ENCODE results near the gene FAM184B. TPM values are rescaled to one million over a fixed set of nuclear protein-coding genes. Genes with fewer than 3 reads are reported as not detected.

FAM184B gene
- total RNA-seq, 1 experiment from 2014 or later: 0.17 TPM

DNA sequence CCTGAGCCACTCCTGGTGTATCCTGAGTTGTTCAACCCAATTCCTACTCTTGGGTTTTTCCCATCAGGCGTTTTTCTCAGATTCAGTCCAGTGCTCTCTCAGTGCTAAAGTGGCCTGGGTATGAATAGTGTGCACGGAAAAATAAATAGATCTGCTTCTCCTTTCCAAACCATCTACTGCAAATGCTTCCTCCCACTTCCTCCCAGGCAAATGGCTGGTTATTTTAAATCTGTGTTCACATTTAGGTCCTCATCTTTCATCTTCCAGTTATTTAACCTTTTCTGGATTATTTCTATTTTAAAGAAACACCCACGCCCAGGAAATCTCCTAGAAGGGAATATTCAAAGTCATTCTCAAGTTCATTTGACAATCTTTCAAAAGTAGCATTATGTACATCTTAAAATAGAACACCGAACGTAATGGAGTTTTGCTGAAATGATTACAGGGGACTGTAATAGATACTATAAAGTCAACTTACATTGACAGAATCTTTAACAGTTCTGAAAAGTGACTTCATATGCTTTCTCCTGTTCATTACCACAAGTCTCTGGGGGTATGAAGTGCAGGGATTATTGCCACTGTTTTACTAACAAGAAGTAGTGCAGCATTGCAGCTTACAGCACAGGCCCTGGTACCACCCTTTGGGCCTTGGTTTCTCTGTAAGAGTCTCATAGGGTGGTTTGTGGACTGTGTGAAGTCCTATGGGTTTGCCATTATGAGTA is 100.7 kb downstream of the FAM184B start (continued):
- TF ChIP-seq, protein P1, sequence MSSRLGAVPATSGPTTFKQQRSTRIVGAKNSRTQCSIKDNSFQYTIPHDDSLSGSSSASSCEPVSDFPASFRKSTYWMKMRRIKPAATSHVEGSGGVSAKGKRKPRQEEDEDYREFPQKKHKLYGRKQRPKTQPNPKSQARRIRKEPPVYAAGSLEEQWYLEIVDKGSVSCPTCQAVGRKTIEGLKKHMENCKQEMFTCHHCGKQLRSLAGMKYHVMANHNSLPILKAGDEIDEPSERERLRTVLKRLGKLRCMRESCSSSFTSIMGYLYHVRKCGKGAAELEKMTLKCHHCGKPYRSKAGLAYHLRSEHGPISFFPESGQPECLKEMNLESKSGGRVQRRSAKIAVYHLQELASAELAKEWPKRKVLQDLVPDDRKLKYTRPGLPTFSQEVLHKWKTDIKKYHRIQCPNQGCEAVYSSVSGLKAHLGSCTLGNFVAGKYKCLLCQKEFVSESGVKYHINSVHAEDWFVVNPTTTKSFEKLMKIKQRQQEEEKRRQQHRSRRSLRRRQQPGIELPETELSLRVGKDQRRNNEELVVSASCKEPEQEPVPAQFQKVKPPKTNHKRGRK (CRISPR knock-in tag; IDR thresholded peaks at IDR 0.05; ENCODE audit: borderline replicate concordance): no peak
- TF ChIP-seq MXD4 (CRISPR knock-in tag; IDR thresholded peaks at IDR 0.05; ENCODE audit: borderline replicate concordance) (no peak), NFATC4 (CRISPR knock-in tag; IDR thresholded peaks at IDR 0.05) (no peak), ATF1 (CRISPR knock-in tag; IDR thresholded peaks at IDR 0.05) (no peak), GRHL2 (CRISPR knock-in tag; IDR thresholded peaks at IDR 0.05; ENCODE audit: insufficient replicate concordance, severe bottlenecking) (no peak), ZBTB43 (CRISPR knock-in tag; IDR thresholded peaks at IDR 0.05) (no peak), FOXP1 (CRISPR knock-in tag; IDR thresholded peaks at IDR 0.05; ENCODE audit: borderline replicate concordance) (no peak), PRRX2 (CRISPR knock-in tag; IDR thresholded peaks at IDR 0.05) (no peak), ZNF671 (CRISPR knock-in tag; IDR thresholded peaks at IDR 0.05) (no peak)
- TF ChIP-seq, protein P2, sequence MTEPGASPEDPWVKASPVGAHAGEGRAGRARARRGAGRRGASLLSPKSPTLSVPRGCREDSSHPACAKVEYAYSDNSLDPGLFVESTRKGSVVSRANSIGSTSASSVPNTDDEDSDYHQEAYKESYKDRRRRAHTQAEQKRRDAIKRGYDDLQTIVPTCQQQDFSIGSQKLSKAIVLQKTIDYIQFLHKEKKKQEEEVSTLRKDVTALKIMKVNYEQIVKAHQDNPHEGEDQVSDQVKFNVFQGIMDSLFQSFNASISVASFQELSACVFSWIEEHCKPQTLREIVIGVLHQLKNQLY (CRISPR knock-in tag; IDR thresholded peaks at IDR 0.05): no peak

GRCh38 chr4:17670423-17670822 is 111.0 kb downstream of the FAM184B start:
- TF ChIP-seq ZBTB21 (CRISPR knock-in tag; IDR thresholded peaks at IDR 0.05; ENCODE audit: borderline replicate concordance) (no peak), NR2C2 (CRISPR knock-in tag; IDR thresholded peaks at IDR 0.05) (no peak), SMAD4 (CRISPR knock-in tag; IDR thresholded peaks at IDR 0.05) (no peak)
- TF ChIP-seq, protein P2 (CRISPR knock-in tag; IDR thresholded peaks at IDR 0.05): no peak
- ChIA-PET POLR2A (no interaction called here), CTCF (interaction anchor here (1.0 kb wide), 1 partner anchor 33 kb away, joined by 3 read pairs; no protein-coding TSS in a partner anchor)
- Mint-ChIP-seq H3K27me3 (ENCODE audit: low read depth) (peaks cover 14% of the 10 kb centered on the region), H3K36me3 (peaks cover 5% of the 10 kb centered on the region; the same call in 1 of the 2 replicates), H3K4me3 (no peak overlapping the region), H3K4me1 (peaks cover 5% of the 10 kb centered on the region; the same call in 1 of the 2 replicates), H3K9me3 (peaks cover 29% of the 10 kb centered on the region), H3K27ac (no peak overlapping the region)
- ATAC-seq: no peak
- no peak for DNase-seq (ENCODE audit: low spot score)

DNA sequence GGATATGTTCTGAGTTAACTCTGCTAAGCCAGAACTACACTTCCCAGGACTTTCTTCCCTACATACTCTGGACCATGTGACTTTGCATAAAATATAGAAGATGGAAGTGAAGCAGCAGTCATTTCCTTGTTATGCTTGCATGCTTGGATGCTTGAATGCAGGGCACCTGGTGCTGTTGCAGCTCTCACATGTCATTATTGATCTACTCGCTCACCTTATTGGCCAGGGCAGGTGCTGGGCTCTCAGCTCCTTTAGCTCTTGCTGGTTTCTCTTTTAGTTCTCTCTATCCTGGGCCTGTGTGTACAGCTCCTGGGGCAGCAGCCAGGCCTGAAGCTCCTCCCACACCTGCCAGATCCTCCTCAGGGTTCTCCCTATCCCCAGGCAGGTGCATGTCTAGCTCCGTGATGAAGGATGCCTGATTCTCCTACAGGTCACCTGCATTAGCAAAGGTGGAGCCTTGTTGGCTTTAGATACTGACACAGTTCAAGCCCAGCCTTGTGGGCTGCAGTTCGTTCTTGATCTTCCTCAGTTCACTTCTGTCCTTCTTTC is 113.7 kb downstream of the FAM184B start:
- Mint-ChIP-seq H3K4me3 (no peak overlapping the region), H3K4me1 (peaks cover 5% of the 10 kb centered on the region; the same call in 1 of the 2 replicates), H3K27me3 (ENCODE audit: low read depth) (peaks cover 9% of the 10 kb centered on the region), H3K9me3 (peaks cover 20% of the 10 kb centered on the region), H3K27ac (no peak overlapping the region), H3K36me3 (peaks cover 5% of the 10 kb centered on the region; the same call in 1 of the 2 replicates)
- ChIA-PET CTCF (interaction anchor here (1.1 kb wide), 1 partner anchor 19 kb away, joined by 3 read pairs; no protein-coding TSS in a partner anchor), POLR2A (no interaction called here)
- peak; percentile 72; the same call in 1 of the 2 replicates for ATAC-seq
- no peak for DNase-seq (ENCODE audit: low spot score)
- TF ChIP-seq IRF2 (CRISPR knock-in tag; IDR thresholded peaks at IDR 0.05; ENCODE audit: borderline replicate concordance, low read depth) (no peak), MYBL2 (CRISPR knock-in tag; IDR thresholded peaks at IDR 0.05) (no peak), SP1 (CRISPR knock-in tag; conservative IDR thresholded peaks at IDR 0.05) (no peak), ZNF423 (CRISPR knock-in tag; IDR thresholded peaks at IDR 0.05) (no peak), ZNF425 (CRISPR knock-in tag; conservative IDR thresholded peaks at IDR 0.05) (no peak), E2F1 (CRISPR knock-in tag; IDR thresholded peaks at IDR 0.05) (no peak)
- TF ChIP-seq, protein P3, sequence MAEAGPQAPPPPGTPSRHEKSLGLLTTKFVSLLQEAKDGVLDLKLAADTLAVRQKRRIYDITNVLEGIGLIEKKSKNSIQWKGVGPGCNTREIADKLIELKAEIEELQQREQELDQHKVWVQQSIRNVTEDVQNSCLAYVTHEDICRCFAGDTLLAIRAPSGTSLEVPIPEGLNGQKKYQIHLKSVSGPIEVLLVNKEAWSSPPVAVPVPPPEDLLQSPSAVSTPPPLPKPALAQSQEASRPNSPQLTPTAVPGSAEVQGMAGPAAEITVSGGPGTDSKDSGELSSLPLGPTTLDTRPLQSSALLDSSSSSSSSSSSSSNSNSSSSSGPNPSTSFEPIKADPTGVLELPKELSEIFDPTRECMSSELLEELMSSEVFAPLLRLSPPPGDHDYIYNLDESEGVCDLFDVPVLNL (CRISPR knock-in tag; IDR thresholded peaks at IDR 0.05; ENCODE audit: borderline replicate concordance, low read depth): no peak
- TF ChIP-seq, protein P4, sequence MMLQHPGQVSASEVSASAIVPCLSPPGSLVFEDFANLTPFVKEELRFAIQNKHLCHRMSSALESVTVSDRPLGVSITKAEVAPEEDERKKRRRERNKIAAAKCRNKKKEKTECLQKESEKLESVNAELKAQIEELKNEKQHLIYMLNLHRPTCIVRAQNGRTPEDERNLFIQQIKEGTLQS (CRISPR knock-in tag; conservative IDR thresholded peaks at IDR 0.05): no peak

All from WTC11 (cell line).